Measurements from ENCODE around the gene ABI3.
A peak's percentile ranks its signal among the peaks of the same experiment; 100 is the strongest.

- TF ChIP-seq POLR2A (IDR thresholded peaks at IDR 0.05) (no peak), POLR2AphosphoS5 (IDR thresholded peaks at IDR 0.05; ENCODE audit: insufficient read depth in 1 of 2, low read depth in 1 of 2) (peak in 1 of 2 donors; percentile 74)
- TF ChIP-seq, protein P1, sequence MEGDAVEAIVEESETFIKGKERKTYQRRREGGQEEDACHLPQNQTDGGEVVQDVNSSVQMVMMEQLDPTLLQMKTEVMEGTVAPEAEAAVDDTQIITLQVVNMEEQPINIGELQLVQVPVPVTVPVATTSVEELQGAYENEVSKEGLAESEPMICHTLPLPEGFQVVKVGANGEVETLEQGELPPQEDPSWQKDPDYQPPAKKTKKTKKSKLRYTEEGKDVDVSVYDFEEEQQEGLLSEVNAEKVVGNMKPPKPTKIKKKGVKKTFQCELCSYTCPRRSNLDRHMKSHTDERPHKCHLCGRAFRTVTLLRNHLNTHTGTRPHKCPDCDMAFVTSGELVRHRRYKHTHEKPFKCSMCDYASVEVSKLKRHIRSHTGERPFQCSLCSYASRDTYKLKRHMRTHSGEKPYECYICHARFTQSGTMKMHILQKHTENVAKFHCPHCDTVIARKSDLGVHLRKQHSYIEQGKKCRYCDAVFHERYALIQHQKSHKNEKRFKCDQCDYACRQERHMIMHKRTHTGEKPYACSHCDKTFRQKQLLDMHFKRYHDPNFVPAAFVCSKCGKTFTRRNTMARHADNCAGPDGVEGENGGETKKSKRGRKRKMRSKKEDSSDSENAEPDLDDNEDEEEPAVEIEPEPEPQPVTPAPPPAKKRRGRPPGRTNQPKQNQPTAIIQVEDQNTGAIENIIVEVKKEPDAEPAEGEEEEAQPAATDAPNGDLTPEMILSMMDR (IDR thresholded peaks at IDR 0.05): no peak
Measured at GRCh38 chr17:49217651-49218413, 7.3 kb downstream of the ABI3 start.
